K562 (cell line): Measurements from ENCODE around the gene L3MBTL3. TPM values are rescaled to one million over a fixed set of nuclear protein-coding genes. Genes with fewer than 3 reads are reported as not detected.

Source experiments
- ATAC-seq: fragments of 200-7000 bp; cut with Tn5 transposase; 3 replicates; pipeline ENCODE4 v1.9.1; 2020; ENCODE audit warnings: moderate library complexity
- BruUV-seq: library from RNA; stranded (reverse); fragments of 400-500 nt; replicated peaks from 2 replicates; lab custom pipeline; 2021; lab: Mats Ljungman, UMichigan
- CTCF ChIA-PET: fragments of 300-600 bp; formaldehyde crosslinking; extraction: SDS; loops from one replicate; lab custom pipeline; 2021; ENCODE audit warnings: low intra/inter-chr PET ratio; lab: Yijun Ruan, JAX
- POLR2A ChIA-PET: fragments of 300-600, 350-650 bp; sonication (Branson Sonifier 250); formaldehyde crosslinking; extraction: SDS; loops from one replicate; lab custom pipeline; 2021; ENCODE audit warnings: antibody characterized with exemption, inconsistent platforms; lab: Yijun Ruan, JAX
- DNase-seq, 4 experiments: peaks; one replicate each; pipeline versions ENCODE4 v3.0.0 to v3.0.0-alpha.2; 2011 to 2018; ENCODE audit warnings: low spot score in 3 of 4, mixed read lengths in 3 of 4; ENCODE audit errors: extremely low read depth in 1 of 4
- FAIRE-seq: peaks from 2 replicates; lab custom pipeline; 2011; peaks lifted over from hg19 to GRCh38; lab: Jason Lieb, UNC
- H2AFZ ChIP-seq: 2 replicates; pipeline ENCODE4 v1.6.0; 2011; ENCODE audit warnings: low read depth, low read length, control low read depth, inconsistent platforms
- H3K27ac ChIP-seq: fragments of 200-600 bp; 3 replicates; pipeline ENCODE4 v1.8.0; 2011; ENCODE audit warnings: low read depth, mild to moderate bottlenecking, control low read depth, inconsistent platforms, low read length, moderate library complexity, mixed read lengths; ENCODE audit errors: extremely low read depth
- H3K27me3 ChIP-seq, 2 experiments: fragments of 300-600 bp in 1 of 2; 2 replicates in 1 of 2; 3 replicates in 1 of 2; pipeline versions ENCODE4 v1.6.0 to v1.8.0; 2011; ENCODE audit warnings: inconsistent platforms in 2 of 2, low read length in 2 of 2, mild to moderate bottlenecking in 1 of 2, mixed read lengths in 1 of 2, moderate library complexity in 1 of 2; ENCODE audit not compliant: control insufficient read depth in 2 of 2, insufficient read depth in 2 of 2
- H3K36me3 ChIP-seq: fragments of 300-600 bp; 3 replicates; pipeline ENCODE4 v1.8.0; 2011; ENCODE audit warnings: mild to moderate bottlenecking, low read length, inconsistent platforms; ENCODE audit not compliant: control insufficient read depth, insufficient read depth
- H3K4me1 ChIP-seq, 2 experiments: fragments of 200-600 bp in 1 of 2; replicated peaks in 1 of 2; 2 replicates in 1 of 2; 3 replicates in 1 of 2; pipeline versions ENCODE4 v1.5.1 to v1.8.0; 2011; ENCODE audit warnings: inconsistent platforms in 2 of 2, low read length in 2 of 2, mild to moderate bottlenecking in 1 of 2, mixed read lengths in 1 of 2, moderate library complexity in 1 of 2; ENCODE audit not compliant: control insufficient read depth in 2 of 2, insufficient read depth in 2 of 2
- H3K4me2 ChIP-seq: 2 replicates; pipeline ENCODE4 v1.6.1; 2011; ENCODE audit warnings: low read length, control low read depth, inconsistent platforms, mixed read lengths; ENCODE audit not compliant: insufficient read depth
- H3K4me3 ChIP-seq: fragments of 200-600 bp; sonication (generic), shearing (Covaris generic); 2 replicates; pipeline ENCODE4 v1.5.1; 2016; ENCODE audit warnings: control low read depth, inconsistent platforms
- H3K79me2 ChIP-seq: fragments of 200-600 bp; 3 replicates; pipeline ENCODE4 v1.8.0; 2011; ENCODE audit warnings: low read length, inconsistent platforms; ENCODE audit not compliant: control insufficient read depth, insufficient read depth
- H3K9ac ChIP-seq, 2 experiments: 2 replicates each; pipeline versions ENCODE4 v1.6.0 to v1.6.1; 2011; ENCODE audit warnings: low read depth in 2 of 2, low read length in 2 of 2, control low read depth in 1 of 2, inconsistent platforms in 1 of 2, mild to moderate bottlenecking in 1 of 2, mixed read lengths in 1 of 2; ENCODE audit not compliant: insufficient read depth in 1 of 2
- H3K9me1 ChIP-seq: one replicate; pipeline ENCODE4 v1.6.0; 2011; ENCODE audit warnings: inconsistent platforms, mild to moderate bottlenecking, low read length, moderate library complexity; ENCODE audit not compliant: control insufficient read depth, insufficient read depth
- H3K9me3 ChIP-seq: replicated peaks from 2 replicates; pipeline ENCODE4 v1.5.1; 2011; ENCODE audit warnings: low read depth, low read length, inconsistent platforms; ENCODE audit not compliant: control insufficient read depth, insufficient read depth
- H4K20me1 ChIP-seq: replicated peaks from 2 replicates; pipeline ENCODE4 v1.6.1; 2011; ENCODE audit warnings: low read length, inconsistent platforms, mixed read lengths; ENCODE audit not compliant: control insufficient read depth, insufficient read depth
- FOXP1 ChIP-seq: sonication (generic); formaldehyde crosslinking; IDR thresholded peaks from 2 replicates; pipeline ENCODE4 v1.8.0; 2022; ENCODE audit warnings: mild to moderate bottlenecking, missing genetic modification reagents
- HSF4 ChIP-seq: fragments of 250-450 bp; sonication (Bioruptor Pico); IDR thresholded peaks from 2 replicates; pipeline ENCODE4 v2.1.2; 2022; ENCODE audit warnings: mild to moderate bottlenecking, moderate library complexity, borderline replicate concordance
- NUFIP1 ChIP-seq: fragments of 450-650 bp; IDR thresholded peaks from 2 replicates; pipeline ENCODE4 v1.6.1; 2018; ENCODE audit not compliant: partially characterized antibody
- SMARCE1 ChIP-seq: fragments of 450-650 bp; IDR thresholded peaks from 2 replicates; pipeline ENCODE4 v1.7.1; 2016; ENCODE audit warnings: mild to moderate bottlenecking
- ZNF134 ChIP-seq: fragments of 250-450 bp; sonication (Bioruptor Pico); conservative IDR thresholded peaks from 2 replicates; pipeline ENCODE4 v1.4.0; 2020
- ZNF57 ChIP-seq: fragments of 450-650 bp; formaldehyde crosslinking; IDR thresholded peaks from 2 replicates; pipeline ENCODE4 v1.4.0; 2020; ENCODE audit warnings: mild to moderate bottlenecking, moderate library complexity
- ZNF644 ChIP-seq: fragments of 200-800 bp; sonication (Bioruptor generic); IDR thresholded peaks from 2 replicates; pipeline ENCODE4 v1.6.1; 2016; ENCODE audit warnings: low read depth, missing genetic modification characterization, missing compliant biosample characterization
- ZNF785 ChIP-seq: fragments of 250-450 bp; sonication (Bioruptor Pico); IDR thresholded peaks from 2 replicates; pipeline ENCODE4 v1.4.0; 2020; ENCODE audit warnings: mild to moderate bottlenecking
- WGBS: fragments of 100-300 bp; shearing (Covaris generic); methylation state at CpG from one replicate; pipeline ENCODE4 v1.1.6; 2016; ENCODE audit warnings: low coverage, mixed read lengths; ENCODE audit not compliant: insufficient coverage; ENCODE audit errors: missing lambda C conversion rate; 5-methylcytosine and 5-hydroxymethylcytosine counted together
- in situ Hi-C: fragments of 300-500 bp; cut with MboI; formaldehyde crosslinking; loops from 4 replicates; pipeline ENCODE4 v1.15.0; 2018; ENCODE audit warnings: inconsistent platforms, mixed read lengths
- intact Hi-C: fragments of 100-400 bp; cut with micrococcal nuclease; formaldehyde crosslinking; loops from 2 replicates; pipeline ENCODE4 v1.14.2; 2022
- polyA plus RNA-seq, 8 experiments: library from polyadenylated mRNA; depleted of rRNA in 4 of 8; stranded (reverse) in 5 of 8; unstranded in 3 of 8; fragments of >200 nt; fragmentation: Nextera tagmentation in 2 of 8; fragmentation: Illumina TruSeq in 1 of 8; extraction: Ambion mirVana in 2 of 8; extraction: Trizol in 1 of 8; gene quantifications; 2 replicates each; pipeline versions ENCODE4 v1.2.1 to v1.2.3, GENCODE V29; 2011 to 2014; ENCODE audit warnings: inconsistent platforms in 1 of 8, missing spikeins in 1 of 8
- total RNA-seq, 7 experiments: library from RNA; depleted of rRNA in 6 of 7; stranded (reverse); fragments of >200 nt in 6 of 7; fragmentation: Illumina TruSeq in 2 of 7; extraction: Trizol in 2 of 7; gene quantifications; 2 replicates each; pipeline versions ENCODE4 v1.2.1 to v1.2.3, GENCODE V29; 2011 to 2021; ENCODE audit warnings: low replicate concordance in 1 of 7
- TF ChIP-seq, protein P1 (sequence below): sonication (generic); formaldehyde crosslinking; IDR thresholded peaks from 2 replicates; pipeline ENCODE4 v1.8.0; 2022; ENCODE audit warnings: mild to moderate bottlenecking, low read depth, missing genetic modification reagents
- TF ChIP-seq, protein P2 (sequence below): fragments of 450-650 bp; conservative IDR thresholded peaks from 2 replicates; pipeline ENCODE4 v1.6.1; 2016; ENCODE audit warnings: missing genetic modification characterization, low read depth, mild to moderate bottlenecking, control low read depth, missing compliant biosample characterization
- TF ChIP-seq, protein P3 (sequence below), 2 experiments: fragments of 450-650 bp in 1 of 2; sonication (generic) in 1 of 2; formaldehyde crosslinking in 1 of 2; IDR thresholded peaks; 2 replicates each; pipeline versions ENCODE4 v1.7.1 to v1.9.0; 2016 to 2022; ENCODE audit warnings: inconsistent platforms in 1 of 2, mild to moderate bottlenecking in 1 of 2, missing genetic modification reagents in 1 of 2

L3MBTL3 gene
- total and polyA plus RNA-seq, 9 of the 15 experiments (the other 6 are each of a cell fraction or from before 2014, with no cell fraction given), result 0.83 to 6.9 (median 5.4) TPM

DNA sequence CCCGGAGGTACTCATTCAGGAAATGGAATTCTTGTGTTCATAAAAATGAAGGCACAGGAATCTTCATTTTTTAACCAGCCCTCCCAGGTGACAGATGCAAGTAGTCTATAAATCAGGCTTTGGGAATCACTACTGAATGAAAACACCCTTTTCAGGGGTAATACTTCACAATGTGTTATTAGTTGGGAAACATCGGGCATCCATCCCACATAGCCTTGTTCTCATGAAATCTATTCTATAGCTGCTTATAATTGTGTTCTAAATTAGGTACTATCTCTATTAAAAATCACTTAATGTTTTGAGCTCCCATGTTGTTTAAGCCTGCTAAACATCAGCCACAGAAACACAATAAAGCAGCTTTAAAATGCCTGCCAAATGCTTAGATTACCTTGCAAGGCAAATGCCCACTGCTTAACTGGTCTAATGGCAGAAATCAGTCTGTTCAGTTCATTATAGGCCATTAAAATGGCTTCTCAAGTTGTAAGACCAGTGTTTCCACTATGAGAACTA is 94.9 kb downstream of the L3MBTL3 start:
- no peak overlapping the region for H3K27ac ChIP-seq
- WGBS, result 24% methylated on average over 2 of the region's 2 CpGs
- ATAC-seq (no peak), DNase-seq (no peak), FAIRE-seq (no peak)
- no peaks in the 10 kb centered on the region for H3K9me1 ChIP-seq
- ChIA-PET POLR2A (no interaction called here), CTCF (no interaction called here)
- no peaks in the 10 kb centered on the region for H3K9me3 ChIP-seq
- no peaks in the 10 kb centered on the region for H3K79me2 ChIP-seq
- in situ Hi-C loops, result no loop called here
- no peaks in the 10 kb centered on the region for H4K20me1 ChIP-seq
- H3K4me3 ChIP-seq, result no peak overlapping the region
- no peak overlapping the region for H3K9ac ChIP-seq
- BruUV-seq, result no TSS peak
- no peaks in the 10 kb centered on the region for H3K27me3 ChIP-seq
- H3K4me1 ChIP-seq, result no peaks in the 10 kb centered on the region
- H3K4me2 ChIP-seq, result no peak overlapping the region
- H2AFZ ChIP-seq, result no peak overlapping the region
- intact Hi-C loops, result no loop called here
- no peaks in the 10 kb centered on the region for H3K36me3 ChIP-seq
- TF ChIP-seq FOXP1 (CRISPR knock-in tag) (no peak), ZNF785 (CRISPR knock-in tag) (no peak), HSF4 (CRISPR knock-in tag) (no peak), ZNF644 (tag) (no peak), ZNF57 (CRISPR knock-in tag) (no peak), SMARCE1 (no peak), ZNF134 (CRISPR knock-in tag) (no peak), NUFIP1 (no peak)
- TF ChIP-seq, protein P1, sequence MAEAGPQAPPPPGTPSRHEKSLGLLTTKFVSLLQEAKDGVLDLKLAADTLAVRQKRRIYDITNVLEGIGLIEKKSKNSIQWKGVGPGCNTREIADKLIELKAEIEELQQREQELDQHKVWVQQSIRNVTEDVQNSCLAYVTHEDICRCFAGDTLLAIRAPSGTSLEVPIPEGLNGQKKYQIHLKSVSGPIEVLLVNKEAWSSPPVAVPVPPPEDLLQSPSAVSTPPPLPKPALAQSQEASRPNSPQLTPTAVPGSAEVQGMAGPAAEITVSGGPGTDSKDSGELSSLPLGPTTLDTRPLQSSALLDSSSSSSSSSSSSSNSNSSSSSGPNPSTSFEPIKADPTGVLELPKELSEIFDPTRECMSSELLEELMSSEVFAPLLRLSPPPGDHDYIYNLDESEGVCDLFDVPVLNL (CRISPR knock-in tag), result no peak
- TF ChIP-seq, protein P2, sequence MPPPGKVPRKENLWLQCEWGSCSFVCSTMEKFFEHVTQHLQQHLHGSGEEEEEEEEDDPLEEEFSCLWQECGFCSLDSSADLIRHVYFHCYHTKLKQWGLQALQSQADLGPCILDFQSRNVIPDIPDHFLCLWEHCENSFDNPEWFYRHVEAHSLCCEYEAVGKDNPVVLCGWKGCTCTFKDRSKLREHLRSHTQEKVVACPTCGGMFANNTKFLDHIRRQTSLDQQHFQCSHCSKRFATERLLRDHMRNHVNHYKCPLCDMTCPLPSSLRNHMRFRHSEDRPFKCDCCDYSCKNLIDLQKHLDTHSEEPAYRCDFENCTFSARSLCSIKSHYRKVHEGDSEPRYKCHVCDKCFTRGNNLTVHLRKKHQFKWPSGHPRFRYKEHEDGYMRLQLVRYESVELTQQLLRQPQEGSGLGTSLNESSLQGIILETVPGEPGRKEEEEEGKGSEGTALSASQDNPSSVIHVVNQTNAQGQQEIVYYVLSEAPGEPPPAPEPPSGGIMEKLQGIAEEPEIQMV (tag), result no peak
- TF ChIP-seq, protein P3, sequence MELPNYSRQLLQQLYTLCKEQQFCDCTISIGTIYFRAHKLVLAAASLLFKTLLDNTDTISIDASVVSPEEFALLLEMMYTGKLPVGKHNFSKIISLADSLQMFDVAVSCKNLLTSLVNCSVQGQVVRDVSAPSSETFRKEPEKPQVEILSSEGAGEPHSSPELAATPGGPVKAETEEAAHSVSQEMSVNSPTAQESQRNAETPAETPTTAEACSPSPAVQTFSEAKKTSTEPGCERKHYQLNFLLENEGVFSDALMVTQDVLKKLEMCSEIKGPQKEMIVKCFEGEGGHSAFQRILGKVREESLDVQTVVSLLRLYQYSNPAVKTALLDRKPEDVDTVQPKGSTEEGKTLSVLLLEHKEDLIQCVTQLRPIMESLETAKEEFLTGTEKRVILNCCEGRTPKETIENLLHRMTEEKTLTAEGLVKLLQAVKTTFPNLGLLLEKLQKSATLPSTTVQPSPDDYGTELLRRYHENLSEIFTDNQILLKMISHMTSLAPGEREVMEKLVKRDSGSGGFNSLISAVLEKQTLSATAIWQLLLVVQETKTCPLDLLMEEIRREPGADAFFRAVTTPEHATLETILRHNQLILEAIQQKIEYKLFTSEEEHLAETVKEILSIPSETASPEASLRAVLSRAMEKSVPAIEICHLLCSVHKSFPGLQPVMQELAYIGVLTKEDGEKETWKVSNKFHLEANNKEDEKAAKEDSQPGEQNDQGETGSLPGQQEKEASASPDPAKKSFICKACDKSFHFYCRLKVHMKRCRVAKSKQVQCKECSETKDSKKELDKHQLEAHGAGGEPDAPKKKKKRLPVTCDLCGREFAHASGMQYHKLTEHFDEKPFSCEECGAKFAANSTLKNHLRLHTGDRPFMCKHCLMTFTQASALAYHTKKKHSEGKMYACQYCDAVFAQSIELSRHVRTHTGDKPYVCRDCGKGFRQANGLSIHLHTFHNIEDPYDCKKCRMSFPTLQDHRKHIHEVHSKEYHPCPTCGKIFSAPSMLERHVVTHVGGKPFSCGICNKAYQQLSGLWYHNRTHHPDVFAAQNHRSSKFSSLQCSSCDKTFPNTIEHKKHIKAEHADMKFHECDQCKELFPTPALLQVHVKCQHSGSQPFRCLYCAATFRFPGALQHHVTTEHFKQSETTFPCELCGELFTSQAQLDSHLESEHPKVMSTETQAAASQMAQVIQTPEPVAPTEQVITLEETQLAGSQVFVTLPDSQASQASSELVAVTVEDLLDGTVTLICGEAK (IDR thresholded peaks at IDR 0.05), result no peak
- TF ChIP-seq, protein P3 (CRISPR knock-in tag; IDR thresholded peaks at IDR 0.05), result no peak
